H1 (cell line): ENCODE data around the gene H1-8. TPM values are rescaled to one million over a fixed set of nuclear protein-coding genes. Genes with fewer than 3 reads are reported as not detected.

Source experiments
- EZH2 ChIP-seq: fragments of 200-600 bp; sonication (generic); IDR thresholded peaks from 2 replicates; pipeline ENCODE4 v1.7.1; 2012; ENCODE audit warnings: low read depth, mild to moderate bottlenecking, moderate library complexity, low read length, inconsistent platforms; ENCODE audit not compliant: severe bottlenecking
- KDM1A ChIP-seq: fragments of 200-600, 300-600 bp; sonication (generic); IDR thresholded peaks from 2 replicates; pipeline ENCODE4 v1.7.1; 2016; ENCODE audit warnings: mild to moderate bottlenecking, low read length, borderline replicate concordance
- RAD21 ChIP-seq, 2 experiments: IDR thresholded peaks in 1 of 2; conservative IDR thresholded peaks in 1 of 2; 2 replicates each; pipeline ENCODE4 v1.6.1; 2011; ENCODE audit warnings: low read depth in 2 of 2, low read length in 2 of 2, improper control_type of control experiment in 1 of 2, inconsistent platforms in 1 of 2, mild to moderate bottlenecking in 1 of 2, moderate library complexity in 1 of 2
- RXRA ChIP-seq: IDR thresholded peaks from 2 replicates; pipeline ENCODE4 v1.6.1; 2011; ENCODE audit warnings: low read depth, mild to moderate bottlenecking, low read length, moderate library complexity; ENCODE audit not compliant: insufficient read depth
- TAF7 ChIP-seq: optimal IDR thresholded peaks from 2 replicates; pipeline ENCODE3; 2011; ENCODE audit warnings: low read depth, mild to moderate bottlenecking, inconsistent platforms, low read length, moderate library complexity, borderline replicate concordance
- polyA plus RNA-seq, 7 experiments: library from polyadenylated mRNA; depleted of rRNA in 3 of 7; stranded (reverse) in 5 of 7; unstranded in 2 of 7; fragments of >200 nt in 5 of 7; fragments of 200-250 nt in 2 of 7; gene quantifications; 1 replicate in 5 of 7; 2 replicates in 1 of 7; 4 replicates in 1 of 7; pipeline versions ENCODE4 v1.2.1 to v1.2.3, GENCODE V29; 2011 to 2013; ENCODE audit warnings: missing spikeins in 2 of 7, mixed read lengths in 2 of 7
- total RNA-seq: library from RNA; stranded (reverse); fragmentation: NEBNext Ultra II Directional; extraction: Animal tissue kit (Norgen Biotek cat#: 25700); gene quantifications from 2 replicates; pipeline ENCODE4 v1.2.1, GENCODE V29; 2021
- TF ChIP-seq, protein P1 (sequence below): IDR thresholded peaks from 2 replicates; pipeline ENCODE4 v1.6.1; 2012; ENCODE audit warnings: inconsistent platforms

Gene H1-8
- total and polyA plus RNA-seq, 2 of the 8 experiments (the other 6 are each of a cell fraction or from before 2014, with no cell fraction given), result not detected

DNA sequence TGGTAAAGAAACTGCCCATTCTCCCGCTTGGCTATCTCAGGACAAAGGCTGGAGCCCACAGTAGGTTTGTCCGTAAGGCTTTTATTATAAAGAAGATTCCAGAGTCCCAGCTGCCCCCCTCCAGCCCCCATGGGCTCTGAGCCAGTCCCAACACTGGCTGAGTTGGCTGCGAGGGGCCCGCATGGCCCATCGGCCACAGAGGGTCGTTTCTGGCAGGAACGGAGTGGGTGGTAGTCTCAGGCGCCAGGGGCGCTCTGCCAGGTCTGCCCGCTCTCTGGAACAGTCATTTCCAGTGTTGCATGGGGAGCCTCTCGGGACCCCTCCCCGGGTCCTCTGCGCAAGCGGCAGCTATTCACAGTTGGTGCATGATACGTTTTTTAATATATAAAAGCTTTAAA, 12.2 kb downstream of the H1-8 start (continued):
- no peak for TF ChIP-seq RAD21 (IDR thresholded peaks at IDR 0.05 in 1 of 2, conservative IDR thresholded peaks at IDR 0.05 in 1 of 2; ENCODE audit: low read depth in 2 of 2, low read length in 2 of 2)
- TF ChIP-seq TAF7, result no peak
- no peak for TF ChIP-seq EZH2
- TF ChIP-seq, protein P1, sequence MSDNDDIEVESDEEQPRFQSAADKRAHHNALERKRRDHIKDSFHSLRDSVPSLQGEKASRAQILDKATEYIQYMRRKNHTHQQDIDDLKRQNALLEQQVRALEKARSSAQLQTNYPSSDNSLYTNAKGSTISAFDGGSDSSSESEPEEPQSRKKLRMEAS, result no peak
- no peak for TF ChIP-seq KDM1A
- TF ChIP-seq RXRA, result no peak
